ENCODE results near the gene MADCAM1.

DNA sequence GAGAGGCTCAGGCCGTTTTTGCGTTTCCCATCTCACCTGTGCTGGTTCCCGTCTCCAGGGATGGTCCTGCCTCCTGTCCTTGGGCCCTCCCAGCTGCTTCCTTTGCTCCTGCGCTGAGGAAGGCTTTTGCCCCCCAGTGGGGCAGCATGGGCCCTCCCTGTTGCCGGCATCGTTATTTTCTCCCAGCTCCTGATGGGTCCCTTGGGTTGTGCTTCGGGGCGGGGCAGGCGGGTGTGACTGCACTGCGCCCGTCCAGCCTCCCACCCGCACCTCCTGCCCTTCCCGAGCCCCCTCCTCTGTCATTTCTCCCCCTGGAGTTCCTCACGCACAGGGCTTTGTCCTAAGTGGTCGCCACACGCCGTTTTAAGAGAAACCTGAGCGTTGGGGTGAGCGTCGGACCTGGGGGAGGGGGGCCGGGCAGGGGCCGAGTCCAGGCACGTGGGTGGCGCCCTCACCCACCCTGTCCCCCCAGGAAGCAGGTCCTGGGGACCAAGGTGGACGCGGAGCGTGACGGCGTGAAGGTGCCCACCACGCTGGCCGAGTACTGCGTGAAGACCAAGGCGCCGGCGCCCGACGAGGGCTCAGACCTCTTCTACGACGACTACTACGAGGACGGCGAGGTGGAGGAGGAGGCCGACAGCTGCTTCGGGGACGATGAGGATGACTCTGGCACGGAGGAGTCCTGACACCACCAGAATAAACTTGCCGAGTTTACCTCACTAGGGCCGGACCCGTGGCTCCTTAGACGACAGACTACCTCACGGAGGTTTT lies 44.8 kb downstream of the MADCAM1 start:
- TF ChIP-seq CTCF (IDR thresholded peaks at IDR 0.05; ENCODE audit: low read length), result no peak
- no peak for TF ChIP-seq EZH2 (IDR thresholded peaks at IDR 0.05; ENCODE audit: borderline replicate concordance, low read length)
